ENCODE measurements around the gene HS3ST3B1.

DNA sequence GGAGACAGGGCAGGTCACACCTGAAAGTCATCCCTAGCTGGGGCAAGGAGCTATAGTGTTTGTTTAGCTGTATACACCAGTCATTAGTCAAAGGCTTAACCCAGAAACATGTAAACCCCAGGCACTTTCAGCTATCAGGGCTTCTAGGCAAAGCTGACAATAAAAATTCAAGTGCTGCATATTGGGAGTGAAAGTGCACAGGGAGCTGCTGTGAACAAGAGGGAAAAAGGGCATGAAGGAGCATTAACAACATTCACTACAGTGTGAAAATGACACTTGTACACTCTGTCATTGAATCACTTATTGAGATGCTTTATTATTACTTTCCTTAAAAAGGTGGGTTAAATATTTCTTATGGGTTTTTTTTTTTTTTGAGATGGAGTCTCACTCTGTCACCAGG lies 92.8 kb downstream of the HS3ST3B1 start:
- TF ChIP-seq, protein P1, sequence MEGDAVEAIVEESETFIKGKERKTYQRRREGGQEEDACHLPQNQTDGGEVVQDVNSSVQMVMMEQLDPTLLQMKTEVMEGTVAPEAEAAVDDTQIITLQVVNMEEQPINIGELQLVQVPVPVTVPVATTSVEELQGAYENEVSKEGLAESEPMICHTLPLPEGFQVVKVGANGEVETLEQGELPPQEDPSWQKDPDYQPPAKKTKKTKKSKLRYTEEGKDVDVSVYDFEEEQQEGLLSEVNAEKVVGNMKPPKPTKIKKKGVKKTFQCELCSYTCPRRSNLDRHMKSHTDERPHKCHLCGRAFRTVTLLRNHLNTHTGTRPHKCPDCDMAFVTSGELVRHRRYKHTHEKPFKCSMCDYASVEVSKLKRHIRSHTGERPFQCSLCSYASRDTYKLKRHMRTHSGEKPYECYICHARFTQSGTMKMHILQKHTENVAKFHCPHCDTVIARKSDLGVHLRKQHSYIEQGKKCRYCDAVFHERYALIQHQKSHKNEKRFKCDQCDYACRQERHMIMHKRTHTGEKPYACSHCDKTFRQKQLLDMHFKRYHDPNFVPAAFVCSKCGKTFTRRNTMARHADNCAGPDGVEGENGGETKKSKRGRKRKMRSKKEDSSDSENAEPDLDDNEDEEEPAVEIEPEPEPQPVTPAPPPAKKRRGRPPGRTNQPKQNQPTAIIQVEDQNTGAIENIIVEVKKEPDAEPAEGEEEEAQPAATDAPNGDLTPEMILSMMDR (IDR thresholded peaks at IDR 0.05 in 4 of 5, conservative IDR thresholded peaks at IDR 0.05 in 1 of 5) = no peak
- no peak for TF ChIP-seq POLR2A (IDR thresholded peaks at IDR 0.05)
